ENCODE results near the gene GCLC. TPM values are rescaled to one million over a fixed set of nuclear protein-coding genes. Genes with fewer than 3 reads are reported as not detected.

Gene GCLC
- total and polyA plus RNA-seq, 2 experiments from 2014 or later, result 16.9 to 40.3 TPM

- Histone ChIP-seq H3K27ac (ENCODE audit: low read depth) (no peak overlapping the region), H3K4me2 (no peak overlapping the region), H3F3A (replicated peaks; ENCODE audit: low read depth) (no peaks in the 10 kb centered on the region)
Measured at GRCh38 chr6:53484476-53485280, 60.2 kb downstream of the GCLC start.

GRCh38 chr6:53483423-53484353 is 61.2 kb downstream of the GCLC start:
- Histone ChIP-seq H3K4me2 (no peak overlapping the region), H3K27me3 (ENCODE audit: insufficient read depth) (no peaks in the 10 kb centered on the region), H3K79me2 (replicated peaks; ENCODE audit: insufficient read depth) (no peaks in the 10 kb centered on the region), H3K4me1 (ENCODE audit: insufficient read depth) (no peaks in the 10 kb centered on the region), H3K9me2 (ENCODE audit: insufficient read depth) (no peaks in the 10 kb centered on the region), H3K36me3 (ENCODE audit: insufficient read depth) (no peaks in the 10 kb centered on the region), H2AFZ (peak overlapping the region; percentile 67), H3F3A (replicated peaks; ENCODE audit: low read depth) (no peaks in the 10 kb centered on the region), H3K27ac (ENCODE audit: low read depth) (no peak overlapping the region), H3K4me3 (no peak overlapping the region), H4K20me1 (replicated peaks; ENCODE audit: insufficient read depth) (no peaks in the 10 kb centered on the region)
- Mint-ChIP-seq H3K4me3 (no peak overlapping the region), H3K4me1 (no peaks in the 10 kb centered on the region), H3K27me3 (ENCODE audit: insufficient read depth, low read depth, poor library complexity) (peaks cover 2% of the 10 kb centered on the region), H3K9me3 (no peaks in the 10 kb centered on the region), H3K36me3 (ENCODE audit: low read depth) (no peaks in the 10 kb centered on the region), H3K27ac (no peak overlapping the region)
- DNase-seq (ENCODE audit: low spot score), result peak; percentile 21
- ATAC-seq, result no peak
- no peak for TF ChIP-seq CREB1 (CRISPR knock-in tag; IDR thresholded peaks at IDR 0.05; ENCODE audit: low read depth)
- TF ChIP-seq ZNF331 (CRISPR knock-in tag; IDR thresholded peaks at IDR 0.05; ENCODE audit: low read depth), result no peak
- no peak for TF ChIP-seq ZNF114 (CRISPR knock-in tag; IDR thresholded peaks at IDR 0.05)
- no peak for TF ChIP-seq CTCF (conservative IDR thresholded peaks at IDR 0.05; ENCODE audit: low read depth in 2 of 2)
- no peak for TF ChIP-seq POLR2AphosphoS5 (IDR thresholded peaks at IDR 0.05; ENCODE audit: low read depth)
- no peak for TF ChIP-seq REST (IDR thresholded peaks at IDR 0.05; ENCODE audit: unreplicated experiment)
- no peak for TF ChIP-seq EZH2 (IDR thresholded peaks at IDR 0.05; ENCODE audit: low read depth, unreplicated experiment)
- TF ChIP-seq NANOG (IDR thresholded peaks at IDR 0.05; ENCODE audit: borderline replicate concordance), result no peak
- TF ChIP-seq JUNB (IDR thresholded peaks at IDR 0.05; ENCODE audit: unreplicated experiment), result no peak
- no peak for TF ChIP-seq STAT1 (IDR thresholded peaks at IDR 0.05; ENCODE audit: unreplicated experiment)
- no peak for TF ChIP-seq EZH2phosphoT487 (IDR thresholded peaks at IDR 0.05; ENCODE audit: unreplicated experiment)

More at GRCh38 chr6:53484476-53485280, 60.2 kb downstream of the GCLC start:
- Histone ChIP-seq H3K79me2 (replicated peaks; ENCODE audit: insufficient read depth) (no peaks in the 10 kb centered on the region), H3K4me1 (ENCODE audit: insufficient read depth) (no peaks in the 10 kb centered on the region), H3K36me3 (ENCODE audit: insufficient read depth) (no peaks in the 10 kb centered on the region), H4K20me1 (replicated peaks; ENCODE audit: insufficient read depth) (no peaks in the 10 kb centered on the region), H3K4me3 (no peak overlapping the region), H2AFZ (no peak overlapping the region; the same call in 1 of the 2 replicates), H3K9me2 (ENCODE audit: insufficient read depth) (no peaks in the 10 kb centered on the region), H3K27me3 (ENCODE audit: insufficient read depth) (no peaks in the 10 kb centered on the region)
- no peak overlapping the region for H3K4me3 Mint-ChIP-seq
- H3K27me3 Mint-ChIP-seq (ENCODE audit: insufficient read depth, low read depth, poor library complexity), result peaks cover 2% of the 10 kb centered on the region
- no peaks in the 10 kb centered on the region for H3K9me3 Mint-ChIP-seq
- DNase-seq (ENCODE audit: low spot score) (peak; percentile 83), ATAC-seq (peak; percentile 68)
- no peak overlapping the region for H3K27ac Mint-ChIP-seq
- no peaks in the 10 kb centered on the region for H3K4me1 Mint-ChIP-seq
- TF ChIP-seq CTCF (conservative IDR thresholded peaks at IDR 0.05; ENCODE audit: low read depth in 2 of 2) (peak; percentile 90 to 99), POLR2AphosphoS5 (IDR thresholded peaks at IDR 0.05; ENCODE audit: low read depth) (no peak), EZH2 (IDR thresholded peaks at IDR 0.05; ENCODE audit: low read depth, unreplicated experiment) (no peak)
- no peaks in the 10 kb centered on the region for H3K36me3 Mint-ChIP-seq (ENCODE audit: low read depth)
